NCI-H226 (cell line): ENCODE measurements around the gene PIPOX.

ENCODE experiments used
- DNase-seq: peaks from one replicate; pipeline ENCODE4 v3.0.0-alpha.2; 2015

PIPOX gene

GRCh38 chr17:29042679-29043538 is at the start of gene PIPOX:
TSS of gene PIPOX (plus strand) at chr17:29043141. CDS start at chr17:29043226, 85 bp downstream.
- DNase-seq = peak; percentile 48

- no peak for DNase-seq
These were observed 49.1 kb upstream of the PIPOX start for GRCh38 chr17:28993645-28994426.

GRCh38 chr17:28996554-28997096 is 46.3 kb upstream of the PIPOX start:
- DNase-seq = no peak

- no peak for DNase-seq
These were observed 45.1 kb upstream of the PIPOX start for GRCh38 chr17:28997806-28998205.

- no peak for DNase-seq
These were observed 43.7 kb upstream of the PIPOX start for GRCh38 chr17:28999206-28999605.

- DNase-seq = no peak
These were observed 42.0 kb upstream of the PIPOX start for GRCh38 chr17:29000973-29001372.

- no peak for DNase-seq
These were observed 40.1 kb upstream of the PIPOX start for GRCh38 chr17:29002811-29003210.

- no peak for DNase-seq
These were observed 39.7 kb upstream of the PIPOX start for GRCh38 chr17:29003289-29003688.

- no peak for DNase-seq
These were observed 38.8 kb upstream of the PIPOX start for GRCh38 chr17:29004081-29004692.

- DNase-seq = peak; percentile 54
These were observed 36.9 kb upstream of the PIPOX start, which contains the start of gene SEZ6 for GRCh38 chr17:29005936-29006511. TSS of gene SEZ6 (minus strand) at chr17:29006033. CDS start at chr17:29005869, 164 bp downstream.

GRCh38 chr17:29007456-29007855 is 35.5 kb upstream of the PIPOX start:
- no peak for DNase-seq

- peak; percentile 76 for DNase-seq
These were observed 35.0 kb upstream of the PIPOX start for GRCh38 chr17:29007860-29008455.

GRCh38 chr17:29008591-29008990 is 34.4 kb upstream of the PIPOX start:
- no peak for DNase-seq

GRCh38 chr17:29010129-29010528 is 32.8 kb upstream of the PIPOX start:
- DNase-seq = no peak

GRCh38 chr17:29010586-29010985 is 32.4 kb upstream of the PIPOX start:
- DNase-seq = no peak

- DNase-seq = no peak
These were observed 30.4 kb upstream of the PIPOX start for GRCh38 chr17:29012535-29012934.

GRCh38 chr17:29014716-29015115 is 28.2 kb upstream of the PIPOX start:
- DNase-seq = no peak

- DNase-seq = no peak
These were observed 26.4 kb upstream of the PIPOX start for GRCh38 chr17:29016345-29017210.

- no peak for DNase-seq
These were observed 24.0 kb upstream of the PIPOX start for GRCh38 chr17:29018788-29019474.

- DNase-seq = no peak
These were observed 23.3 kb upstream of the PIPOX start for GRCh38 chr17:29019475-29020181.
